Measurements from ENCODE around the gene TLCD1. TPM values are rescaled to one million over a fixed set of nuclear protein-coding genes. Genes with fewer than 3 reads are reported as not detected.

The TLCD1 gene
- total and polyA plus RNA-seq, 10 of the 15 experiments (the other 5 are each of a cell fraction or from before 2014, with no cell fraction given) = 2.9 to 19.8 (median 7.7) TPM

- TF ChIP-seq RELB (IDR thresholded peaks at IDR 0.05; ENCODE audit: low read depth) (no peak; the same call in 1 of the 2 replicates), YY1 (IDR thresholded peaks at IDR 0.05; ENCODE audit: low read depth, low read length) (no peak), HCFC1 (IDR thresholded peaks at IDR 0.05; ENCODE audit: low read length) (no peak), ZNF592 (IDR thresholded peaks at IDR 0.05) (no peak), SMAD1 (IDR thresholded peaks at IDR 0.05; ENCODE audit: low read depth, partially characterized antibody) (no peak), IKZF1 (conservative IDR thresholded peaks at IDR 0.05) (no peak), KAT2A (conservative IDR thresholded peaks at IDR 0.05; ENCODE audit: control insufficient read depth, low read depth, low read length) (no peak), CBFB (IDR thresholded peaks at IDR 0.05; ENCODE audit: low read depth) (no peak), SMARCA5 (IDR thresholded peaks at IDR 0.05) (0 out of 2 replicates have a peak, but pooled peaks have one; percentile 3), ZBTB40 (IDR thresholded peaks at IDR 0.05; ENCODE audit: borderline replicate concordance) (no peak), TCF7 (IDR thresholded peaks at IDR 0.05; ENCODE audit: borderline replicate concordance) (no peak), NR2F1 (conservative IDR thresholded peaks at IDR 0.05) (no peak), CREB1 (IDR thresholded peaks at IDR 0.05; ENCODE audit: low read depth) (no peak), CHD4 (IDR thresholded peaks at IDR 0.05) (no peak), MXI1 (IDR thresholded peaks at IDR 0.05; ENCODE audit: low read depth, low read length) (no peak; the same call in 1 of the 2 replicates), MEF2A (IDR thresholded peaks at IDR 0.05; ENCODE audit: insufficient read depth, low read depth, low read length) (no peak), GATAD2B (conservative IDR thresholded peaks at IDR 0.05; ENCODE audit: low read depth) (0 out of 2 replicates have a peak, but pooled peaks have one; percentile 11), PAX5 (IDR thresholded peaks at IDR 0.05; ENCODE audit: borderline replicate concordance, low read depth, low read length) (no peak)
- TF ChIP-seq, protein P1, sequence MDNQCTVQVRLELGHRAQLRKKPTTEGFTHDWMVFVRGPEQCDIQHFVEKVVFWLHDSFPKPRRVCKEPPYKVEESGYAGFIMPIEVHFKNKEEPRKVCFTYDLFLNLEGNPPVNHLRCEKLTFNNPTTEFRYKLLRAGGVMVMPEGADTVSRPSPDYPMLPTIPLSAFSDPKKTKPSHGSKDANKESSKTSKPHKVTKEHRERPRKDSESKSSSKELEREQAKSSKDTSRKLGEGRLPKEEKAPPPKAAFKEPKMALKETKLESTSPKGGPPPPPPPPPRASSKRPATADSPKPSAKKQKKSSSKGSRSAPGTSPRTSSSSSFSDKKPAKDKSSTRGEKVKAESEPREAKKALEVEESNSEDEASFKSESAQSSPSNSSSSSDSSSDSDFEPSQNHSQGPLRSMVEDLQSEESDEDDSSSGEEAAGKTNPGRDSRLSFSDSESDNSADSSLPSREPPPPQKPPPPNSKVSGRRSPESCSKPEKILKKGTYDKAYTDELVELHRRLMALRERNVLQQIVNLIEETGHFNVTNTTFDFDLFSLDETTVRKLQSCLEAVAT (IDR thresholded peaks at IDR 0.05) = peak; percentile 45; the same call in 1 of the 2 replicates
These were observed 5.6 kb downstream of the TLCD1 start (continued) for GRCh38 chr17:28720247-28720996.

All from GM12878 (cell line).